H1 (cell line): ENCODE results near the gene BBS7. TPM values are rescaled to one million over a fixed set of nuclear protein-coding genes. Genes with fewer than 3 reads are reported as not detected.

Source experiments
- CTCF ChIA-PET: fragments of 300-600 bp; sonication (Branson Sonifier 250); formaldehyde crosslinking; loops from one replicate; lab custom pipeline; 2021; ENCODE audit not compliant: partially characterized antibody; lab: Charles Lee
- POLR2A ChIA-PET: fragments of 300-600 bp; sonication (Branson Sonifier 250); formaldehyde crosslinking; loops from one replicate; lab custom pipeline; 2021; ENCODE audit warnings: inconsistent platforms; ENCODE audit not compliant: partially characterized antibody; lab: Charles Lee
- DNase-seq, 2 experiments: peaks; one replicate each; pipeline versions ENCODE4 v3.0.0 to v3.0.0-alpha.2; 2010 to 2022; ENCODE audit warnings: low spot score in 2 of 2, low read depth in 1 of 2, mixed read lengths in 1 of 2
- FAIRE-seq: peaks from 2 replicates; lab custom pipeline; 2011; peaks lifted over from hg19 to GRCh38; lab: Jason Lieb, UNC
- H2AFZ ChIP-seq: 2 replicates; pipeline ENCODE4 v1.8.1; 2012; ENCODE audit warnings: low read length, inconsistent platforms
- H2AK5ac ChIP-seq: 2 replicates; pipeline ENCODE4 v1.6.1; 2013; ENCODE audit warnings: low read depth, low read length
- H2BK120ac ChIP-seq: replicated peaks from 2 replicates; pipeline ENCODE3; 2013; ENCODE audit warnings: low read depth, low read length, inconsistent platforms
- H2BK12ac ChIP-seq: 2 replicates; pipeline ENCODE4 v1.6.1; 2013; ENCODE audit warnings: low read depth, low read length
- H2BK15ac ChIP-seq: 2 replicates; pipeline ENCODE4 v1.6.1; 2013; ENCODE audit warnings: low read length
- H2BK20ac ChIP-seq: 2 replicates; pipeline ENCODE4 v1.6.1; 2013; ENCODE audit warnings: low read length
- H2BK5ac ChIP-seq: 2 replicates; pipeline ENCODE4 v1.6.1; 2013; ENCODE audit warnings: low read depth, low read length
- H3K14ac ChIP-seq: 2 replicates; pipeline ENCODE4 v1.6.1; 2013; ENCODE audit warnings: inconsistent platforms; ENCODE audit not compliant: insufficient read length
- H3K18ac ChIP-seq: 2 replicates; pipeline ENCODE4 v1.6.1; 2013; ENCODE audit warnings: low read length; ENCODE audit errors: extremely low read depth
- H3K23ac ChIP-seq: 2 replicates; pipeline ENCODE4 v1.6.1; 2013; ENCODE audit warnings: inconsistent platforms; ENCODE audit not compliant: insufficient read length
- H3K23me2 ChIP-seq: 2 replicates; pipeline ENCODE4 v1.6.1; 2013; ENCODE audit warnings: low read depth, low read length
- H3K27ac ChIP-seq: 2 replicates; pipeline ENCODE4 v1.6.1; 2011; ENCODE audit warnings: low read depth, low read length, inconsistent platforms
- H3K27me3 ChIP-seq, 4 experiments: replicated peaks in 1 of 4; 1 replicate in 1 of 4; 2 replicates in 3 of 4; pipeline versions ENCODE4 v1.6.1 to v1.8.1; 2011 to 2013; ENCODE audit warnings: low read length in 3 of 4, mild to moderate bottlenecking in 3 of 4, inconsistent platforms in 2 of 4, mixed read lengths in 2 of 4, moderate library complexity in 1 of 4; ENCODE audit not compliant: control insufficient read depth in 3 of 4, insufficient read depth in 3 of 4; ENCODE audit errors: extremely low read depth in 1 of 4
- H3K36me3 ChIP-seq, 4 experiments: 2 replicates each; pipeline versions ENCODE4 v1.6.1 to v1.8.1; 2011 to 2013; ENCODE audit warnings: mild to moderate bottlenecking in 4 of 4, low read length in 3 of 4, moderate library complexity in 2 of 4, control low read depth in 1 of 4, inconsistent platforms in 1 of 4; ENCODE audit not compliant: insufficient read depth in 4 of 4, control insufficient read depth in 2 of 4
- H3K4ac ChIP-seq: replicated peaks from 2 replicates; pipeline ENCODE3; 2013; ENCODE audit warnings: low read length, low read depth, mixed read lengths, inconsistent platforms; ENCODE audit not compliant: insufficient read length
- H3K4me1 ChIP-seq, 4 experiments: replicated peaks in 1 of 4; 1 replicate in 1 of 4; 2 replicates in 3 of 4; pipeline versions ENCODE4 v1.6.1 to v1.8.1; 2011 to 2013; ENCODE audit warnings: low read length in 3 of 4, inconsistent platforms in 2 of 4, mixed read lengths in 1 of 4; ENCODE audit not compliant: insufficient read depth in 4 of 4, control insufficient read depth in 3 of 4
- H3K4me2 ChIP-seq, 2 experiments: 2 replicates each; pipeline versions ENCODE4 v1.6.1 to v1.8.1; 2011 to 2013; ENCODE audit warnings: low read depth in 2 of 2, low read length in 2 of 2, control low read depth in 1 of 2, inconsistent platforms in 1 of 2, mild to moderate bottlenecking in 1 of 2; ENCODE audit not compliant: insufficient read depth in 1 of 2
- H3K4me3 ChIP-seq, 4 experiments: fragments of 200-600, 300-600 bp in 1 of 4; sonication (generic), shearing (Covaris generic), sonication (Bioruptor Twin) in 1 of 4; 2 replicates each; pipeline versions ENCODE4 v1.5.1 to v1.8.1; 2011 to 2016; ENCODE audit warnings: low read length in 4 of 4, low read depth in 3 of 4, control low read depth in 2 of 4, inconsistent platforms in 2 of 4, mild to moderate bottlenecking in 2 of 4, mixed read lengths in 1 of 4, moderate library complexity in 1 of 4; ENCODE audit not compliant: insufficient read depth in 2 of 4; ENCODE audit errors: extremely low read depth in 1 of 4
- H3K56ac ChIP-seq: replicated peaks from 2 replicates; pipeline ENCODE3; 2013; ENCODE audit warnings: low read depth, mild to moderate bottlenecking, mixed read lengths, low read length, inconsistent platforms; ENCODE audit not compliant: insufficient read length
- H3K79me1 ChIP-seq: 2 replicates; pipeline ENCODE4 v1.6.1; 2013; ENCODE audit warnings: low read depth, low read length, control low read depth
- H3K79me2 ChIP-seq, 2 experiments: 2 replicates each; pipeline versions ENCODE4 v1.6.1 to v1.8.1; 2012 to 2013; ENCODE audit warnings: low read length in 2 of 2, mild to moderate bottlenecking in 2 of 2, inconsistent platforms in 1 of 2; ENCODE audit not compliant: insufficient read depth in 2 of 2, control insufficient read depth in 1 of 2
- H3K9ac ChIP-seq, 4 experiments: replicated peaks in 1 of 4; 1 replicate in 1 of 4; 2 replicates in 3 of 4; pipeline versions ENCODE4 v1.6.1 to v1.8.1; 2011 to 2013; ENCODE audit warnings: low read depth in 3 of 4, low read length in 3 of 4, control low read depth in 2 of 4, mild to moderate bottlenecking in 2 of 4, moderate library complexity in 2 of 4, inconsistent platforms in 1 of 4; ENCODE audit errors: extremely low read depth in 1 of 4
- H3K9me3 ChIP-seq, 2 experiments: 2 replicates each; pipeline versions ENCODE4 v1.6.1 to v1.8.1; 2012 to 2013; ENCODE audit warnings: mild to moderate bottlenecking in 2 of 2, moderate library complexity in 2 of 2, control low read depth in 1 of 2, inconsistent platforms in 1 of 2, low read depth in 1 of 2, low read length in 1 of 2, mixed read lengths in 1 of 2; ENCODE audit not compliant: insufficient read depth in 2 of 2
- H4K20me1 ChIP-seq, 2 experiments: replicated peaks in 1 of 2; 2 replicates each; pipeline versions ENCODE3 to v1.8.1; 2011 to 2013; ENCODE audit warnings: inconsistent platforms in 2 of 2, low read length in 2 of 2, mild to moderate bottlenecking in 1 of 2; ENCODE audit not compliant: insufficient read depth in 2 of 2, control insufficient read depth in 1 of 2
- H4K5ac ChIP-seq: 2 replicates; pipeline ENCODE4 v1.6.1; 2013; ENCODE audit warnings: low read length, low read depth, mixed read lengths, inconsistent platforms; ENCODE audit not compliant: insufficient read length
- H4K8ac ChIP-seq: 2 replicates; pipeline ENCODE4 v1.8.0; 2013; ENCODE audit warnings: mild to moderate bottlenecking, moderate library complexity, low read length, inconsistent platforms; ENCODE audit not compliant: insufficient read depth; ENCODE audit errors: extremely low read depth
- H4K91ac ChIP-seq: replicated peaks from 2 replicates; pipeline ENCODE3; 2013; ENCODE audit warnings: low read length, mixed read lengths, inconsistent platforms; ENCODE audit not compliant: insufficient read length
- ATF2 ChIP-seq: IDR thresholded peaks from 2 replicates; pipeline ENCODE4 v1.6.1; 2012; ENCODE audit warnings: low read length, inconsistent platforms
- BRCA1 ChIP-seq: IDR thresholded peaks from 2 replicates; pipeline ENCODE4 v1.6.1; 2012; ENCODE audit warnings: low read depth, low read length, improper control_type of control experiment
- FOSL1 ChIP-seq: IDR thresholded peaks from 2 replicates; pipeline ENCODE4 v1.6.1; 2011; ENCODE audit warnings: mild to moderate bottlenecking, low read depth, low read length, moderate library complexity; ENCODE audit not compliant: insufficient read depth
- RBBP5 ChIP-seq: IDR thresholded peaks from 2 replicates; pipeline ENCODE4 v1.7.1; 2012; ENCODE audit warnings: low read depth, mild to moderate bottlenecking, inconsistent platforms, low read length, moderate library complexity, borderline replicate concordance
- SIN3A ChIP-seq, 2 experiments: IDR thresholded peaks in 1 of 2; conservative IDR thresholded peaks in 1 of 2; 2 replicates each; pipeline ENCODE4 v1.6.1; 2011 to 2012; ENCODE audit warnings: low read length in 2 of 2, improper control_type of control experiment in 1 of 2, low read depth in 1 of 2, mild to moderate bottlenecking in 1 of 2
- SP4 ChIP-seq: IDR thresholded peaks from 2 replicates; pipeline ENCODE4 v1.6.1; 2012; ENCODE audit warnings: low read length, inconsistent platforms
- WGBS, 2 experiments: shearing (Covaris generic) in 1 of 2; methylation state at CpG; one replicate each; pipeline versions ENCODE4 v1.1.6 to v1.1.7; 2013 to 2015; ENCODE audit warnings: low lambda C conversion rate in 2 of 2, mixed read lengths in 2 of 2, inconsistent platforms in 1 of 2, low coverage in 1 of 2, missing lambda C conversion rate in 1 of 2; ENCODE audit not compliant: insufficient replicate concordance in 2 of 2, insufficient coverage in 1 of 2, insufficient read length in 1 of 2; ENCODE audit errors: extremely low coverage in 1 of 2, missing lambda C conversion rate in 1 of 2; 5-methylcytosine and 5-hydroxymethylcytosine counted together
- polyA plus RNA-seq, 7 experiments: library from polyadenylated mRNA; depleted of rRNA in 3 of 7; stranded (reverse) in 5 of 7; unstranded in 2 of 7; fragments of >200 nt in 5 of 7; fragments of 200-250 nt in 2 of 7; gene quantifications; 1 replicate in 5 of 7; 2 replicates in 1 of 7; 4 replicates in 1 of 7; pipeline versions ENCODE4 v1.2.1 to v1.2.3, GENCODE V29; 2011 to 2013; ENCODE audit warnings: missing spikeins in 2 of 7, mixed read lengths in 2 of 7
- total RNA-seq: library from RNA; stranded (reverse); fragmentation: NEBNext Ultra II Directional; extraction: Animal tissue kit (Norgen Biotek cat#: 25700); gene quantifications from 2 replicates; pipeline ENCODE4 v1.2.1, GENCODE V29; 2021
- TF ChIP-seq, protein P1 (sequence below): IDR thresholded peaks from 2 replicates; pipeline ENCODE4 v1.6.1; 2012; ENCODE audit warnings: inconsistent platforms

The BBS7 gene
- total and polyA plus RNA-seq, 2 of the 8 experiments (the other 6 are each of a cell fraction or from before 2014, with no cell fraction given) = 16.6 to 21.5 TPM

DNA sequence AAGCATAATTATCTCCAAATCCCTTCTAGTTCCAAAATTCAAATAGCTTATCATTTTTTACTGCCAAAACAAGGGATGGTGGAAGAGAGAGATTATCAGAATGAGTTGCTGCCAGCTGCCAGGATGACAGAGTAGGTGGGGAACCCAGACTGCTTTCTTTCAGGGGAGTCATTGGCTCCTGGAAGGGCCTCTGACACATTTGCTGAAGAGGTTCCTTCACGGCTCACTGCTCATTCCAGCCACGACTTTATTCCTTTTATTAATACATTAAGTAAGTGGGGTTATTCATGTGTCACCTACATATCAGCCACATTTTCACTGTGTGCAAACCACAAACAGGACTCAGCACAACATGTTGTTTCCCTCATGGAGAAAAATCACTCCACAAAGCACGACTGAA is 92.6 kb downstream of the BBS7 start:
- H3K23ac ChIP-seq = no peak overlapping the region
- TF ChIP-seq FOSL1 = no peak
- TF ChIP-seq SIN3A (conservative IDR thresholded peaks at IDR 0.05 in 1 of 2, IDR thresholded peaks at IDR 0.05 in 1 of 2; ENCODE audit: low read depth in 1 of 2, low read length in 2 of 2) = no peak
- TF ChIP-seq ATF2 = no peak
- TF ChIP-seq RBBP5 = no peak
- TF ChIP-seq SP4 = no peak
- TF ChIP-seq, protein P1, sequence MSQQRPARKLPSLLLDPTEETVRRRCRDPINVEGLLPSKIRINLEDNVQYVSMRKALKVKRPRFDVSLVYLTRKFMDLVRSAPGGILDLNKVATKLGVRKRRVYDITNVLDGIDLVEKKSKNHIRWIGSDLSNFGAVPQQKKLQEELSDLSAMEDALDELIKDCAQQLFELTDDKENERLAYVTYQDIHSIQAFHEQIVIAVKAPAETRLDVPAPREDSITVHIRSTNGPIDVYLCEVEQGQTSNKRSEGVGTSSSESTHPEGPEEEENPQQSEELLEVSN = no peak
- no peak for TF ChIP-seq BRCA1
- TF ChIP-seq, all 59 proteins: peak for 0
- Histone ChIP-seq H4K20me1 (no peaks in the 10 kb centered on the region), H3K56ac (no peak overlapping the region), H2BK12ac (no peak overlapping the region), H4K8ac (no peak overlapping the region), H3K4ac (no peak overlapping the region), H2BK20ac (no peak overlapping the region), H3K79me2 (no peaks in the 10 kb centered on the region), H4K91ac (no peak overlapping the region), H2BK15ac (no peak overlapping the region), H3K79me1 (no peaks in the 10 kb centered on the region), H3K23me2 (no peaks in the 10 kb centered on the region), H3K4me1 (peaks cover 0 to 2% (median 0%) of the 10 kb centered on the region in 4 experiments; a peak in 1 of 7 replicates), H3K27ac (no peak overlapping the region), H2BK5ac (no peak overlapping the region), H3K9ac (no peak overlapping the region), H3K14ac (no peak overlapping the region), H2AK5ac (no peak overlapping the region), H2BK120ac (no peak overlapping the region), H3K18ac (no peak overlapping the region), H2AFZ (no peak overlapping the region), H3K4me3 (no peak overlapping the region), H3K9me3 (no peaks in the 10 kb centered on the region), H3K4me2 (no peak overlapping the region), H3K36me3 (no peaks in the 10 kb centered on the region), H4K5ac (no peak overlapping the region), H3K27me3 (peaks cover 0 to 2% (median 0%) of the 10 kb centered on the region in 4 experiments; a peak in 1 of 7 replicates)
- WGBS, 2 experiments = 73% methylated on average over 3 of the region's 3 CpGs; no CpG with 5 or more reads in 1 of the 2 experiments
- ChIA-PET CTCF (interaction anchor here (1.1 to 2.0 kb wide), 2 partner anchors 12 to 56 kb away, joined by 3 to 10 read pairs; partner anchors contain the start of gene SMIM43), POLR2A (interaction anchor here (0.6 to 2.3 kb wide), 4 partner anchors 9 to 84 kb away, joined by 3 to 10 read pairs (median 5); partner anchors contain the start of gene SMIM43)
- no peak for FAIRE-seq
- no peak for DNase-seq
